Measurements from ENCODE around the gene SUSD4. TPM values are rescaled to one million over a fixed set of nuclear protein-coding genes. Genes with fewer than 3 reads are reported as not detected.

Gene SUSD4
- total and polyA plus RNA-seq, 10 of the 15 experiments (the other 5 are each of a cell fraction or from before 2014, with no cell fraction given): 0.13 to 1.1 (median 0.26) TPM; not detected in 3

DNA sequence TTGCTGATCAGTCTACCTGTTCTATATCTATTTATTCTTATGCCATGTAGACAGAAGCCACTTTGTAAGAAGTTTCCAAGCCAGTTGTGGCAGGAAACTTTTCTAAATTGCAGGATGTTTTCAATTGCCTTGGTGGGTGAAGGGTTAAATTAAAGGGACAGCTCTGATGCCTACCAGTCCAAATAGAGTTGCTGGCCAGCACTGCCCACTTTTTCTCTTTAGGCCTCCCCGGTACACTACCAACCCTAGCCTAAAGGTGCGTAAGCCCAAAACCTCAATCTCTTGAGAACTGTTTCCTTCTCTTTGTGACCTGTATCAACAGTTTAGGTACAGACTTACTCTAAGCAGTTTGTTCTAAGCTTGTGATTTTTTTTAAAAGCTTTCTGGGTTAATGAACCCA, 15.5 kb downstream of the SUSD4 start:
- Histone ChIP-seq H3K9ac (ENCODE audit: control insufficient read depth, insufficient read depth, low read length) (no peak overlapping the region), H3K4me1 (ENCODE audit: control insufficient read depth, insufficient read depth, low read length) (no peaks in the 10 kb centered on the region), H3K27me3 (replicated peaks in 1 of 2; ENCODE audit: control insufficient read depth in 2 of 2, insufficient read depth in 2 of 2, low read length in 1 of 2) (peaks cover 0 to 2% of the 10 kb centered on the region in 2 experiments; a peak in 1 of 4 replicates), H4K20me1 (ENCODE audit: control insufficient read depth, insufficient read depth) (no peaks in the 10 kb centered on the region), H3K27ac (ENCODE audit: control insufficient read depth, insufficient read depth) (no peak overlapping the region), H3K36me3 (ENCODE audit: control insufficient read depth in 2 of 2, insufficient read depth in 2 of 2, low read length in 1 of 2) (no peaks in the 10 kb centered on the region), H3K4me2 (ENCODE audit: control insufficient read depth, insufficient read depth) (no peak overlapping the region), H3K9me3 (replicated peaks; ENCODE audit: control insufficient read depth, insufficient read depth, low read length) (no peaks in the 10 kb centered on the region), H3K4me3 (no peak overlapping the region), H2AFZ (ENCODE audit: control insufficient read depth, low read depth, low read length) (no peak overlapping the region), H3K79me2 (ENCODE audit: control insufficient read depth, insufficient read depth, low read length) (no peaks in the 10 kb centered on the region)
- intact Hi-C loops (cut with micrococcal nuclease; ENCODE audit: unreplicated experiment) (no loop called here), in situ Hi-C loops (cut with MboI) (no loop called here)
- FAIRE-seq: no peak
- no TSS peak for BruUV-seq (replicated peaks)
- 97% methylated on average over 2 of the region's 2 CpGs for WGBS (ENCODE audit: insufficient coverage, insufficient replicate concordance, low lambda C conversion rate, missing lambda C conversion rate)
- DNase-seq (ENCODE audit: low read depth, low spot score): no peak
- ChIA-PET POLR2A (no interaction called here), CTCF (no interaction called here), SMC1A (ENCODE audit: uncharacterized antibody, unreplicated experiment) (interaction anchor here (0.6 to 1.3 kb wide), 3 partner anchors 10 to 67 kb away, joined by 3 to 4 read pairs (median 3); no protein-coding TSS in a partner anchor), RAD21 (ENCODE audit: unreplicated experiment) (no interaction called here)
- TF ChIP-seq USF1 (IDR thresholded peaks at IDR 0.05; ENCODE audit: borderline replicate concordance, extremely low read length, insufficient read depth, low read depth, low read length): no peak
- TF ChIP-seq EP300 (IDR thresholded peaks at IDR 0.05; ENCODE audit: borderline replicate concordance in 1 of 2, control insufficient read depth in 1 of 2, low read depth in 2 of 2, low read length in 2 of 2): no peak
- no peak for TF ChIP-seq FOXM1 (IDR thresholded peaks at IDR 0.05; ENCODE audit: low read depth, low read length)
- no peak for TF ChIP-seq NR2C2 (IDR thresholded peaks at IDR 0.05; ENCODE audit: borderline replicate concordance, control insufficient read depth, insufficient read length, low read depth)
- no peak for TF ChIP-seq ZNF274 (IDR thresholded peaks at IDR 0.05; ENCODE audit: insufficient read depth, insufficient read length)
- no peak for TF ChIP-seq ZNF207 (IDR thresholded peaks at IDR 0.05; ENCODE audit: borderline replicate concordance)
- TF ChIP-seq RB1 (IDR thresholded peaks at IDR 0.05; ENCODE audit: borderline replicate concordance): no peak
- TF ChIP-seq BCL11A (IDR thresholded peaks at IDR 0.05; ENCODE audit: low read depth, low read length): no peak
- no peak for TF ChIP-seq STAT3 (IDR thresholded peaks at IDR 0.05; ENCODE audit: low read depth, low read length)
- TF ChIP-seq ELK1 (IDR thresholded peaks at IDR 0.05; ENCODE audit: low read depth, low read length): no peak
- TF ChIP-seq BHLHE40 (IDR thresholded peaks at IDR 0.05; ENCODE audit: borderline replicate concordance in 1 of 2, low read depth in 2 of 2, low read length in 1 of 2): no peak
- ATAC-seq: no peak

Measured in GM12878 (cell line).